Measurements from ENCODE around the gene MBD5. TPM values are rescaled to one million over a fixed set of nuclear protein-coding genes. Genes with fewer than 3 reads are reported as not detected.

The MBD5 gene
- total and polyA plus RNA-seq, 12 donors, result 5.6 to 61.7 (median 40.5) TPM

GRCh38 chr2:148299616-148300015 is 278.7 kb downstream of the MBD5 start:
- DNase-seq, result no peak
- Histone ChIP-seq H3K27me3 (no peaks in the 10 kb centered on the region), H3K27ac (no peak overlapping the region), H3K36me3 (replicated peaks in 1 of 2) (no peaks in the 10 kb centered on the region), H3K4me1 (replicated peaks in 1 of 2) (no peaks in the 10 kb centered on the region), H3K4me3 (no peak overlapping the region), H3K9me3 (replicated peaks in 1 of 3) (no peaks in the 10 kb centered on the region)
- TF ChIP-seq CTCF (IDR thresholded peaks at IDR 0.05) (no peak), POLR2A (IDR thresholded peaks at IDR 0.05) (no peak)
- intact Hi-C loops (cut with DNase I), result no loop called here

GRCh38 chr2:148300544-148300943 is 279.7 kb downstream of the MBD5 start:
- Histone ChIP-seq H3K4me1 (replicated peaks in 1 of 2) (no peaks in the 10 kb centered on the region), H3K9me3 (replicated peaks in 1 of 3) (no peaks in the 10 kb centered on the region), H3K4me3 (no peak overlapping the region), H3K36me3 (replicated peaks in 1 of 2) (no peaks in the 10 kb centered on the region), H3K27ac (no peak overlapping the region), H3K27me3 (no peaks in the 10 kb centered on the region)
- TF ChIP-seq POLR2A (IDR thresholded peaks at IDR 0.05), result no peak
- no peak for TF ChIP-seq CTCF (IDR thresholded peaks at IDR 0.05)
- intact Hi-C loops (cut with DNase I), result no loop called here
- DNase-seq, result no peak

- Histone ChIP-seq H3K27me3 (no peaks in the 10 kb centered on the region), H3K4me1 (replicated peaks in 1 of 2) (no peaks in the 10 kb centered on the region), H3K4me3 (no peak overlapping the region), H3K9me3 (replicated peaks in 1 of 3) (peaks cover 0 to under 1% (median 0%) of the 10 kb centered on the region in 3 donors), H3K27ac (no peak overlapping the region), H3K36me3 (replicated peaks in 1 of 2) (no peaks in the 10 kb centered on the region)
- DNase-seq, result no peak
- WGBS, 4 donors, result 69 to 81% (median 79%) methylated on average over 3 of the region's 3 CpGs
- intact Hi-C loops (cut with DNase I), result no loop called here
- TF ChIP-seq CTCF (IDR thresholded peaks at IDR 0.05), result no peak
- TF ChIP-seq POLR2A (IDR thresholded peaks at IDR 0.05), result no peak
These were observed 280.5 kb downstream of the MBD5 start for GRCh38 chr2:148301362-148301761.

GRCh38 chr2:148302526-148302925 is 281.6 kb downstream of the MBD5 start:
- Histone ChIP-seq H3K4me1 (replicated peaks in 1 of 2) (no peaks in the 10 kb centered on the region), H3K27ac (no peak overlapping the region), H3K27me3 (no peaks in the 10 kb centered on the region), H3K4me3 (no peak overlapping the region), H3K9me3 (replicated peaks in 1 of 3) (peaks cover 0 to 9% (median 0%) of the 10 kb centered on the region in 3 donors), H3K36me3 (replicated peaks in 1 of 2) (no peaks in the 10 kb centered on the region)
- TF ChIP-seq CTCF (IDR thresholded peaks at IDR 0.05), result no peak
- TF ChIP-seq POLR2A (IDR thresholded peaks at IDR 0.05), result no peak
- 91 to 97% (median 95%) methylated on average over 4 of the region's 4 CpGs for WGBS, 4 donors
- intact Hi-C loops (cut with DNase I), result no loop called here
- DNase-seq, result no peak

All from adrenal gland (tissue), 12 donors.